Measurements from ENCODE around the gene PIGO.

The PIGO gene

DNA sequence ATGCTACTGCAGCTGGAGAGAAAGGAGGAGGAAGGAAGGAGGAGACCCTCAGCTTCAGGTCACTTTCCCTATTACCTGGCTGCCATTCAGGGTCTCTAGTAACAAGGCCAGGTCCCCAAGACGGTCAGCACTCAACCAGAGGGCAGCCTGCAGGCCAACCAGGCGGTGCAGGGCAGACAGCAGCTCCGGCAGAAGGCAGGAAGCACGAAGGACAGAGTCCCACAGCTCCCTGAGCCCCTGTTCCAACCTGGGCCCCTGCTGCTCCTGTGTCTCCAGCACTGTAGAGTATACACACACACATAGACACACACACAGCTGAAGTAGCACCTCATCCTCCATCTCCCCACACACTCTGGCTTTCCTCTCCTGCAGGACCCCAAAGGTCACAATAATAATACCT, 18.3 kb downstream of the PIGO start:
- Histone ChIP-seq H3K9me3 (no peaks in the 10 kb centered on the region), H3K27ac (no peak overlapping the region), H3K36me3 (no peaks in the 10 kb centered on the region), H3K27me3 (no peaks in the 10 kb centered on the region), H3K4me1 (ENCODE audit: control insufficient read depth in 1 of 2, insufficient read depth in 1 of 2, low read depth in 1 of 2, low read length in 1 of 2) (peaks cover 17 to 30% of the 10 kb centered on the region in 2 experiments), H3K4me3 (ENCODE audit: low read depth in 1 of 2, low read length in 1 of 2) (no peak overlapping the region)
- TF ChIP-seq, protein P1, sequence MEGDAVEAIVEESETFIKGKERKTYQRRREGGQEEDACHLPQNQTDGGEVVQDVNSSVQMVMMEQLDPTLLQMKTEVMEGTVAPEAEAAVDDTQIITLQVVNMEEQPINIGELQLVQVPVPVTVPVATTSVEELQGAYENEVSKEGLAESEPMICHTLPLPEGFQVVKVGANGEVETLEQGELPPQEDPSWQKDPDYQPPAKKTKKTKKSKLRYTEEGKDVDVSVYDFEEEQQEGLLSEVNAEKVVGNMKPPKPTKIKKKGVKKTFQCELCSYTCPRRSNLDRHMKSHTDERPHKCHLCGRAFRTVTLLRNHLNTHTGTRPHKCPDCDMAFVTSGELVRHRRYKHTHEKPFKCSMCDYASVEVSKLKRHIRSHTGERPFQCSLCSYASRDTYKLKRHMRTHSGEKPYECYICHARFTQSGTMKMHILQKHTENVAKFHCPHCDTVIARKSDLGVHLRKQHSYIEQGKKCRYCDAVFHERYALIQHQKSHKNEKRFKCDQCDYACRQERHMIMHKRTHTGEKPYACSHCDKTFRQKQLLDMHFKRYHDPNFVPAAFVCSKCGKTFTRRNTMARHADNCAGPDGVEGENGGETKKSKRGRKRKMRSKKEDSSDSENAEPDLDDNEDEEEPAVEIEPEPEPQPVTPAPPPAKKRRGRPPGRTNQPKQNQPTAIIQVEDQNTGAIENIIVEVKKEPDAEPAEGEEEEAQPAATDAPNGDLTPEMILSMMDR (IDR thresholded peaks at IDR 0.05), result no peak

DNA sequence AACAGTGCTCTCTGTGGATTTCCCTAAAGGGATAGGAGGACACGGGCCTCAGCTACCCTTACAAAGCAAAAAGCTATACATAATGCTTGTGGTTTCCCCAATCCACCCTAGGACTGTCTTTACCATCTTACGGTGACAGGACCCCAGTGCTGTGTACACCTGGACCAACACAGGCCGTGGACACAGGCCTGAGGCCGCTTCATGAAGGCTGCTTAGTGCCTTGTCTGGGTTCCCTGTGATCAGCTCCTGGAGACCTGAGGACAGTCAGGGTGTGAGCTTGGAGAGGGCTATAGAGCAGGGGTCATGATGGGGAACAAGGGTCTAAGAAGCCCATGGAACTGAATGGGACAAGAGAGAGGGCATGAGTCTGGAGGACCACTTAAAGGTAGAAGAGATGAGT, 19.5 kb downstream of the PIGO start:
- Histone ChIP-seq H3K36me3 (no peaks in the 10 kb centered on the region), H3K27ac (no peak overlapping the region), H3K4me3 (ENCODE audit: low read depth in 1 of 2, low read length in 1 of 2) (no peak overlapping the region), H3K9me3 (no peaks in the 10 kb centered on the region), H3K27me3 (no peaks in the 10 kb centered on the region), H3K4me1 (ENCODE audit: control insufficient read depth in 1 of 2, insufficient read depth in 1 of 2, low read depth in 1 of 2, low read length in 1 of 2) (peaks cover 21 to 35% of the 10 kb centered on the region in 2 experiments)
- TF ChIP-seq, protein P1 (IDR thresholded peaks at IDR 0.05), result no peak

DNA sequence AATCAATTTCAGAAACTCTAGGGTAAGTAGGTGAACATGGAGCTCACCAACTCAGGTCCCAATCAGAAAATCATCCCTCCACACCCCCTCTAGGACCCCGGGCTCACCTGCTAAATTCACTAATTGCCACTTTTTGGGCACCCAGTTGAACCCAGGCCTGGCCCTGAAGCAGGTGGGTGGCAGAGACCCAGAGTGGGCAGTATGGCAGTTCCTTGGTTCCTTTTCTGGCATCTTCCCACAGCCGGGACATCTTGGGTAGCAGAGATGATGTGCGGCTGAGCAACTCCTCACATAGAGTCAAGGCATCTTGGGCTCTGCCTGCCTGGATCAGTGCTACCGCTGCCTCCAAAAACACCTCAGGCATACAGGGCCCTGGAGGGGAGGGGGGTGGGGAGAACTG, 21.0 kb downstream of the PIGO start:
- Histone ChIP-seq H3K27me3 (no peaks in the 10 kb centered on the region), H3K9me3 (no peaks in the 10 kb centered on the region), H3K27ac (no peak overlapping the region), H3K4me1 (ENCODE audit: control insufficient read depth in 1 of 2, insufficient read depth in 1 of 2, low read depth in 1 of 2, low read length in 1 of 2) (peaks cover 34 to 46% of the 10 kb centered on the region in 2 experiments), H3K36me3 (peaks cover 5% of the 10 kb centered on the region), H3K4me3 (ENCODE audit: low read depth in 1 of 2, low read length in 1 of 2) (no peak overlapping the region)
- TF ChIP-seq, protein P1 (IDR thresholded peaks at IDR 0.05), result no peak

DNA sequence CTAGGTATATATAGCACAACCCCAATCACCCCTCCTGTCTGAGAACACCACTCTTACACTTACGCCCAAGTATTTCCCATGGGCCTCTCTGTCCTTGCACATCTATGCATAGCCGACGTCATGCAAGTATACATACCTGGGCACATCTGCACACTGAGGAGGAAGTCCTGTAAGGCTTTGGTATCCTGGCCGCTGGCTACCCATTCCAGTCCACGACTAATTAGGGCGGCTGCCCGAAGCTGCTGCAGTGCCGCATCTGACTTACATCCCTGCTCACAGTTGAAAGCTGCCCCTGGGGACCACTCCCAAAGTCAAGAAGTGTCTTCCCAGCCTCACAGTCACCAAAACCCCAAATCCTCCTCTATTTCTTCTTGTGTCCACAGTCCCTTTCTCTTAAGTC, 21.6 kb downstream of the PIGO start:
- no peaks in the 10 kb centered on the region for H3K27me3 ChIP-seq
- H3K36me3 ChIP-seq, result peaks cover 5% of the 10 kb centered on the region
- H3K9me3 ChIP-seq, result no peaks in the 10 kb centered on the region
- no peak overlapping the region for H3K27ac ChIP-seq
- H3K4me3 ChIP-seq (ENCODE audit: low read depth in 1 of 2, low read length in 1 of 2), result no peak overlapping the region
- TF ChIP-seq, protein P1 (IDR thresholded peaks at IDR 0.05), result no peak
- peaks cover 40 to 46% of the 10 kb centered on the region in 2 experiments for H3K4me1 ChIP-seq (ENCODE audit: control insufficient read depth in 1 of 2, insufficient read depth in 1 of 2, low read depth in 1 of 2, low read length in 1 of 2)

DNA sequence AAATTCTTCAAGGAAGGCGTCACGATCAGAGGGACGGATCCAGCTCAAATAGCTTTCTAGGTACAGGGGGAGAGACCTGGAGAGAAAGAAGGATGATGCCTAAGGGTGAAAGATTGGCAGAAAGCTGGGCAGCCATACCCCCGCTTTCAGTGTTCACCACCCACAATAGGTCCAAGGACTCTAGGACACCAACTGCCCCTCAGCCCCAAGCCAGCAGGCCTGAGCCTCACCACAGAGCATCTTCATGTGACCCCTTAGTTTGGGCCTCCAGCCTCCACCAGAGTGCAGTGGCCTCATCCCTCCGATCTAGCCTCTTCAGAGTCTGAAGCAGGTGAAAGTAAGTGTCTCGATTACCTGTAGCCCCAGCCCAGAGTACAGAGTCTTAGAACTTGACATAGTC, 22.2 kb downstream of the PIGO start:
- TF ChIP-seq, protein P1 (IDR thresholded peaks at IDR 0.05), result no peak
- H3K9me3 ChIP-seq, result no peaks in the 10 kb centered on the region
- peaks cover 38 to 42% of the 10 kb centered on the region in 2 experiments for H3K4me1 ChIP-seq (ENCODE audit: control insufficient read depth in 1 of 2, insufficient read depth in 1 of 2, low read depth in 1 of 2, low read length in 1 of 2)
- no peaks in the 10 kb centered on the region for H3K27me3 ChIP-seq
- H3K36me3 ChIP-seq, result peaks cover 5% of the 10 kb centered on the region
- H3K4me3 ChIP-seq (ENCODE audit: low read depth in 1 of 2, low read length in 1 of 2), result no peak overlapping the region
- H3K27ac ChIP-seq, result no peak overlapping the region

DNA sequence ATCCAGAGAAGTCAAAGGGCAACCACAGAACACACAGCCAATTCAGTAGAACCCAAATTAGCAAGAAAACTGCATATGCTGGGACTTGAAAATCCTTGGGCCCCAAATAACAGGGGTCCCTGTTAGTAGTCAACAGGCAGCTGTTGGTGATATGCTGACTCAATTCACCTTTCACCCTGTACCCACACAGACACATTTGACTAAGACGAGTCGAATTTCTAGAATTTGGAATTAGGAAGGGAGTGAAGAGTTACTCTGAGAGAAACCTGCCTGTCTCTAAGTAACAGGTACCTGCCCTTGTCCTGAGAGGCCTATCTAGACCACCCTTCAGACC, 23.1 kb downstream of the PIGO start:
- TF ChIP-seq, protein P1 (IDR thresholded peaks at IDR 0.05), result no peak
- H3K4me3 ChIP-seq (ENCODE audit: low read depth in 1 of 2, low read length in 1 of 2), result peak overlapping the region; percentile 82 to 99
- H3K36me3 ChIP-seq, result peaks cover 7% of the 10 kb centered on the region
- no peaks in the 10 kb centered on the region for H3K9me3 ChIP-seq
- peaks cover 30 to 33% of the 10 kb centered on the region in 2 experiments for H3K4me1 ChIP-seq (ENCODE audit: control insufficient read depth in 1 of 2, insufficient read depth in 1 of 2, low read depth in 1 of 2, low read length in 1 of 2)
- no peaks in the 10 kb centered on the region for H3K27me3 ChIP-seq
- peak overlapping the region; percentile 98 for H3K27ac ChIP-seq

Data from neutrophil (primary cell).